ENCODE data around the gene MEI1. TPM values are rescaled to one million over a fixed set of nuclear protein-coding genes. Genes with fewer than 3 reads are reported as not detected.

Gene MEI1
- total and polyA plus RNA-seq, 2 of the 4 experiments (the other 2 are of a cell fraction), result 0.90 to 2.6 TPM

- no peak overlapping the region for H3K27ac ChIP-seq (ENCODE audit: insufficient read depth, low read length)
- H2AK5ac ChIP-seq (ENCODE audit: low read depth, low read length), result no peak overlapping the region
- H3K9me3 ChIP-seq (ENCODE audit: control insufficient read depth, insufficient read depth, low read length), result no peaks in the 10 kb centered on the region
- H3K9me1 ChIP-seq (ENCODE audit: insufficient read depth, low read length), result peaks cover 10% of the 10 kb centered on the region
- H2BK15ac ChIP-seq (ENCODE audit: low read depth, low read length), result no peak overlapping the region
- no peaks in the 10 kb centered on the region for H4K20me1 ChIP-seq (ENCODE audit: insufficient read depth, low read length)
- 100% methylated on average over 1 of the region's 5 CpGs; no CpG with 5 or more reads in 1 of the 2 experiments for WGBS, 2 experiments (ENCODE audit: extremely low coverage in 2 of 2, insufficient read length in 1 of 2)
- 0 out of 2 replicates have a peak, but pooled peaks cover 4% of the 10 kb centered on the region for H3K36me3 ChIP-seq (ENCODE audit: control insufficient read depth, insufficient read depth, low read length)
- no peak overlapping the region for H2AK9ac ChIP-seq (replicated peaks; ENCODE audit: low read depth, low read length, poor library complexity)
- H4K5ac ChIP-seq (ENCODE audit: low read depth, low read length), result no peak overlapping the region
- H3K4ac ChIP-seq (ENCODE audit: low read depth, low read length), result no peak overlapping the region
- H3K4me2 ChIP-seq (ENCODE audit: low read depth, low read length), result no peak overlapping the region
- H4K8ac ChIP-seq (ENCODE audit: low read depth in 2 of 2, low read length in 2 of 2), result no peak overlapping the region
- in situ Hi-C loops (cut with MboI; ENCODE audit: low sequenced_read_pairs), result no loop called here
- no peak overlapping the region for H3K23ac ChIP-seq (ENCODE audit: low read depth, low read length)
- H4K91ac ChIP-seq (ENCODE audit: insufficient read depth, low read depth, low read length), result no peak overlapping the region
- ATAC-seq (ENCODE audit: low read depth) (no peak), DNase-seq (no peak)
- CTCF ChIA-PET, result no interaction called here
- H3K14ac ChIP-seq (replicated peaks; ENCODE audit: low read depth, low read length), result no peak overlapping the region
- no peak overlapping the region for H2BK120ac ChIP-seq (ENCODE audit: low read depth, low read length)
- no peak overlapping the region for H3K18ac ChIP-seq (ENCODE audit: low read depth, low read length)
- BruUV-seq (replicated peaks), result no TSS peak
- no peak overlapping the region for H3K4me3 ChIP-seq (ENCODE audit: insufficient read depth, low read depth, low read length)
- no peak overlapping the region for H2BK20ac ChIP-seq (ENCODE audit: low read depth, low read length)
- intact Hi-C loops (cut with micrococcal nuclease), result no loop called here
- no peaks in the 10 kb centered on the region for H3K79me1 ChIP-seq (ENCODE audit: low read depth in 1 of 2, low read length in 2 of 2)
- H3K4me1 ChIP-seq (ENCODE audit: control insufficient read depth, insufficient read depth, low read length), result peaks cover 2% of the 10 kb centered on the region
- POLR2A ChIA-PET (ENCODE audit: unreplicated experiment), result no interaction called here
- H2AFZ ChIP-seq (replicated peaks; ENCODE audit: low read length, poor library complexity), result no peak overlapping the region
- H3K27me3 ChIP-seq (ENCODE audit: control insufficient read depth, insufficient read depth, low read length), result no peaks in the 10 kb centered on the region
- H3K56ac ChIP-seq (ENCODE audit: extremely low read depth, insufficient read depth, low read length), result no peak overlapping the region
- no peak overlapping the region for H3K9ac ChIP-seq (ENCODE audit: low read depth, low read length)
- no peak overlapping the region for H2BK5ac ChIP-seq (ENCODE audit: low read depth, low read length, poor library complexity, severe bottlenecking)
- dilution Hi-C loops (cut with HindIII; ENCODE audit: low sequenced_read_pairs, unreplicated experiment), result no loop called here
- TF ChIP-seq CHD1 (IDR thresholded peaks at IDR 0.05; ENCODE audit: low read depth, low read length) (no peak), RAD21 (IDR thresholded peaks at IDR 0.05; ENCODE audit: low read length) (no peak), CEBPB (IDR thresholded peaks at IDR 0.05; ENCODE audit: low read depth, low read length) (no peak), MXI1 (IDR thresholded peaks at IDR 0.05; ENCODE audit: borderline replicate concordance, low read depth, low read length) (no peak), RCOR1 (IDR thresholded peaks at IDR 0.05; ENCODE audit: insufficient replicate concordance, low read length) (no peak), BHLHE40 (IDR thresholded peaks at IDR 0.05; ENCODE audit: low read depth, low read length) (no peak)
- TF ChIP-seq, protein P1, sequence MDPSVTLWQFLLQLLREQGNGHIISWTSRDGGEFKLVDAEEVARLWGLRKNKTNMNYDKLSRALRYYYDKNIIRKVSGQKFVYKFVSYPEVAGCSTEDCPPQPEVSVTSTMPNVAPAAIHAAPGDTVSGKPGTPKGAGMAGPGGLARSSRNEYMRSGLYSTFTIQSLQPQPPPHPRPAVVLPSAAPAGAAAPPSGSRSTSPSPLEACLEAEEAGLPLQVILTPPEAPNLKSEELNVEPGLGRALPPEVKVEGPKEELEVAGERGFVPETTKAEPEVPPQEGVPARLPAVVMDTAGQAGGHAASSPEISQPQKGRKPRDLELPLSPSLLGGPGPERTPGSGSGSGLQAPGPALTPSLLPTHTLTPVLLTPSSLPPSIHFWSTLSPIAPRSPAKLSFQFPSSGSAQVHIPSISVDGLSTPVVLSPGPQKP (IDR thresholded peaks at IDR 0.05; ENCODE audit: borderline replicate concordance, low read depth, low read length), result no peak
- TF ChIP-seq, protein P2, sequence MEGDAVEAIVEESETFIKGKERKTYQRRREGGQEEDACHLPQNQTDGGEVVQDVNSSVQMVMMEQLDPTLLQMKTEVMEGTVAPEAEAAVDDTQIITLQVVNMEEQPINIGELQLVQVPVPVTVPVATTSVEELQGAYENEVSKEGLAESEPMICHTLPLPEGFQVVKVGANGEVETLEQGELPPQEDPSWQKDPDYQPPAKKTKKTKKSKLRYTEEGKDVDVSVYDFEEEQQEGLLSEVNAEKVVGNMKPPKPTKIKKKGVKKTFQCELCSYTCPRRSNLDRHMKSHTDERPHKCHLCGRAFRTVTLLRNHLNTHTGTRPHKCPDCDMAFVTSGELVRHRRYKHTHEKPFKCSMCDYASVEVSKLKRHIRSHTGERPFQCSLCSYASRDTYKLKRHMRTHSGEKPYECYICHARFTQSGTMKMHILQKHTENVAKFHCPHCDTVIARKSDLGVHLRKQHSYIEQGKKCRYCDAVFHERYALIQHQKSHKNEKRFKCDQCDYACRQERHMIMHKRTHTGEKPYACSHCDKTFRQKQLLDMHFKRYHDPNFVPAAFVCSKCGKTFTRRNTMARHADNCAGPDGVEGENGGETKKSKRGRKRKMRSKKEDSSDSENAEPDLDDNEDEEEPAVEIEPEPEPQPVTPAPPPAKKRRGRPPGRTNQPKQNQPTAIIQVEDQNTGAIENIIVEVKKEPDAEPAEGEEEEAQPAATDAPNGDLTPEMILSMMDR (conservative IDR thresholded peaks at IDR 0.05; ENCODE audit: low read depth, low read length), result no peak
- TF ChIP-seq, protein P3, sequence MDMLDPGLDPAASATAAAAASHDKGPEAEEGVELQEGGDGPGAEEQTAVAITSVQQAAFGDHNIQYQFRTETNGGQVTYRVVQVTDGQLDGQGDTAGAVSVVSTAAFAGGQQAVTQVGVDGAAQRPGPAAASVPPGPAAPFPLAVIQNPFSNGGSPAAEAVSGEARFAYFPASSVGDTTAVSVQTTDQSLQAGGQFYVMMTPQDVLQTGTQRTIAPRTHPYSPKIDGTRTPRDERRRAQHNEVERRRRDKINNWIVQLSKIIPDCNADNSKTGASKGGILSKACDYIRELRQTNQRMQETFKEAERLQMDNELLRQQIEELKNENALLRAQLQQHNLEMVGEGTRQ (IDR thresholded peaks at IDR 0.05; ENCODE audit: low read depth, low read length), result no peak
Measured at GRCh38 chr22:41818011-41818410, 118.7 kb downstream of the MEI1 start.
